Motor neuron (in vitro differentiated cells): ENCODE data around the gene MMP11. TPM values are rescaled to one million over a fixed set of nuclear protein-coding genes. Genes with fewer than 3 reads are reported as not detected.

Experiments
- ATAC-seq, 8 experiments: fragments of 200-7000 bp; cut with Tn5 transposase; replicated peaks in 6 of 8; 2 replicates each; pipeline ENCODE4 v1.8.0; 2021; ENCODE audit warnings: mild to moderate bottlenecking in 8 of 8, moderate library complexity in 8 of 8
- H3K27ac ChIP-seq, 2 donors: fragments of 250-450 bp; sonication (Bioruptor Pico); 2 replicates each; pipeline ENCODE4 v1.9.0; 2021; ENCODE audit warnings: antibody characterized with exemption in 2 of 2, mild to moderate bottlenecking in 2 of 2, moderate library complexity in 1 of 2
- H3K4me1 ChIP-seq, 2 donors: fragments of 250-450 bp; sonication (Bioruptor Pico); replicated peaks in 1 of 2; 2 replicates each; pipeline ENCODE4 v1.6.1; 2021; ENCODE audit warnings: antibody characterized with exemption in 2 of 2, mild to moderate bottlenecking in 2 of 2, moderate library complexity in 1 of 2
- H3K4me3 ChIP-seq, 5 donors: fragments of 250-450 bp; sonication (Bioruptor Pico); 2 replicates each; pipeline ENCODE4 v1.9.0; 2021; ENCODE audit warnings: antibody characterized with exemption in 5 of 5, mild to moderate bottlenecking in 5 of 5, moderate library complexity in 4 of 5
- WGBS, 10 experiments: fragments of 450-650 bp; shearing (Covaris generic); methylation state at CpG; one replicate each; pipeline ENCODE4 v1.0.0; 2022; 5-methylcytosine and 5-hydroxymethylcytosine counted together
- in situ Hi-C, 9 experiments: fragments of 400-800 bp; cut with MboI; loops; one replicate each; pipeline ENCODE4 v1.15.0; 2021; ENCODE audit warnings: low sequenced_read_pairs in 9 of 9, low pct_unique_long_range_greater_than_20kb in 2 of 9; ENCODE audit not compliant: unreplicated experiment in 9 of 9
- total RNA-seq, 8 experiments: library from RNA; unstranded; fragments of 300-600 nt; gene quantifications; 2 replicates each; pipeline versions ENCODE4 v1.2.3 to v1.2.4, GENCODE V29; 2022

The MMP11 gene
- total RNA-seq, 8 experiments from 2014 or later = 1.4 to 35.0 (median 8.2) TPM

DNA sequence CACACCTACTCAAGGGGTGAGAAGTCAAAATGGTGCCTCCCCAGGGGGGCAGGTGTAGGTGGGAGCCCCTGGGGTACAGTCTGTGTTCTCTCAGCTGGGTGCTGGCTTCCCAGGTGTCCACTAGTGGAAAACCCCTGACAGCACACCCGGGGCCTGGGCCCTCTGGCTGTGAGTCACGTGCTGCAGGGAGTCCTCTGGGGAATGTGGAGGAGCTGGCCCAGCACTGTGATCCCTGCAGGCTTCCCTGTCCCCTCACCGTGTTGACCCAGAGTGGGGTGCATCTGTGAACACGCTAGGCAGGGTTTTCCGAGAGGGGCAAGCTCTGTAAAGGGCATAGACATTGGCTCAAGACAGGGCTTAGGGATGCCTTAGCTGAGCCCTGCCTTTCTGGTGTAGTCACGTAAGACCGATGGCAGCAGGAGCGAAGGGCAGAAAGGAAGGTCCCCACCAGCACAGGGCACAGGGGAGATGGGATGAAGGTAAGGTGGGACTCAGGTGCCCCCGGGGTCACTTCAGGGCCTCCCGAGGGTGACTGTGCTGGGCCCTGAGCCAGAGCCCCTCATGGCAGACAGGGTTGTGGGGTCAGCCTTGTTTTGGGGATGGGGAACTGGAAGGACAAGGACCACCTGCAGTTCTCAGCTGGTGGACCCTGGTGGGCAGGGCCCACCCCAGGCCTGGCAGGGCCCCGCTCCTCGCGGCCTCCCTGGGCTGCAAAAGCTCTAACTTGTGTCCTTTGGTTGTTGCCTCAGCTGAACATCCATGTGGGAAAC is 52.0 kb downstream of the MMP11 start:
- Histone ChIP-seq H3K4me3 (no peak overlapping the region), H3K4me1 (no peaks in the 10 kb centered on the region), H3K27ac (no peak overlapping the region)
- in situ Hi-C loops = no loop called here
- 100% methylated on average over 1 to 2 of the region's 13 CpGs; no CpG with 5 or more reads in 8 of the 10 experiments for WGBS, 10 experiments
- no peak for ATAC-seq

DNA sequence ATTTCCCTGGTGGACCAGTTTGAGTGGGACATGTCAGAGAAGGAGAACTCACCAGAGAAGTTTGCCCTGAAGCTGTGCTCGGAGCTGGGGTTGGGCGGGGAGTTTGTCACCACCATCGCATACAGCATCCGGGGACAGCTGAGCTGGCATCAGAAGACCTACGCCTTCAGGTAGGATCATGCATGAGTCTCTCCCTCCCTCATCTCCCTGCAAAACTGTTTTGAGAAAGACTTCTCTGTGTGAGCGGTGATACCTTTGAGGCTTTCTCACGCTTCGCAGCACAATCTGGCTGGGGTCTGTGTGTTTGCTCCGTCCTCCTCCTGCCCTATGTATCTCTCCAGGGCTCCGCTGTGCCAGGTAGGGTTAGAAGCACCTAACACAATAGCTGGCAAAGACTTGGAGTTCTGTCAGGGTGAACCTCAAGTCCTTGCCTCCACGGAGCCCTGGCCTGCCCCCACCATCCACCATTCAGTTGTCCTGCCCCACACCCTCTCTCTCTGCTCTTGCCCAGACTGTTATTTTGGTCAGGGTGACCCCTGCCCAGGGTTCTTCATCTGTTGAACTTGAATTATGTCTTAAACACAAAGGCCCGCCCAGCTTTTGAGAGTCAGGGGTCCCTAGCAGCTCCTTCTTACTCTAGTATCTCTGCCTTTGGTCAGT is 52.7 kb downstream of the MMP11 start:
- WGBS, 10 experiments = 83 to 100% (median 98%) methylated on average over 1 to 6 of the region's 12 CpGs; no CpG with 5 or more reads in 2 of the 10 experiments
- in situ Hi-C loops = no loop called here
- Histone ChIP-seq H3K27ac (no peak overlapping the region), H3K4me3 (no peak overlapping the region), H3K4me1 (no peaks in the 10 kb centered on the region)
- no peak for ATAC-seq

DNA sequence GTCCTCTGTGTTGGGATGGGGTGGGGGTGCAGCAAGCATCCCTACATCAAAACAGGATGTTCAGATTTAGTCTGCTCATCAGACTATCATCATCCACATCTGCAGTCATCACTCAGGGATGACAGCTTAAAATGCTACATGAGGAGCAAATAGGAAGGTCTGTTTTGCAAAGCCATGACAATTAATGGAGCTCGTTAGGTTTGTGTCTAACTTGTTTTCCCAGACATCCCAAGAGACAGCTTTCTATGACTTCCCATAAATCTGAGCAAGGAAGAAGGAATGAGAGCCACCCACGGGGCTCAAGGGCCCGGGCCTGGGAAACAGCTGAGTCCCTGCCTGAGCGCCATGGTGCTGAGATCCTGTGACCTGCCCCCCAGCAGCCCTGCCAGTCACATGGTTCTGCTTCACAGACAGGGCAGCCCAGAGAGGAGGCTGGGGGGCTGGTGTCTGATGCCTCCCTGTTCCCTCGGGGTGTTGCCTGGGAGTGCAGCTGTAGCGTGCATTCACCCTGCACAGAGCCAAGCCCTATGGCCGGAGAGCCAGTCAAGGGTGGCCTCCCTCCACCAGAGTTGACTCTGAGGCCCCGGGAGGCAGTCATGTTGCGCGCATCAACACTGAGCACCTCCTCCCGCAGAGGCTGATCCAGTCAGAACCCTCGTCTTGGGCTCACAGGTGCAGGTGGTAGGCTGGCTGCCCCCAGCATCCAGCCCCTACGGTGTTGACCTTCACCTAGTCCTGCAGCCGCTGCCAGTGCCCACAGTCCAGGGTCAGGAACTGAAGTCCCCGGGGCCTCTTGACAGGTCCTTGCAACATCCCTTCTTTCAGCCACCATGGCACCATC is 54.1 kb downstream of the MMP11 start:
- Histone ChIP-seq H3K4me1 (no peaks in the 10 kb centered on the region), H3K4me3 (no peak overlapping the region), H3K27ac (peak overlapping the region in 1 of 2 donors; percentile 46)
- ATAC-seq = peak in 6 of 8 experiments; percentile 58 to 76 (median 68)
- WGBS, 10 experiments = 80 to 100% (median 91%) methylated on average over 1 to 5 of the region's 15 CpGs; no CpG with 5 or more reads in 3 of the 10 experiments
- in situ Hi-C loops = no loop called here

DNA sequence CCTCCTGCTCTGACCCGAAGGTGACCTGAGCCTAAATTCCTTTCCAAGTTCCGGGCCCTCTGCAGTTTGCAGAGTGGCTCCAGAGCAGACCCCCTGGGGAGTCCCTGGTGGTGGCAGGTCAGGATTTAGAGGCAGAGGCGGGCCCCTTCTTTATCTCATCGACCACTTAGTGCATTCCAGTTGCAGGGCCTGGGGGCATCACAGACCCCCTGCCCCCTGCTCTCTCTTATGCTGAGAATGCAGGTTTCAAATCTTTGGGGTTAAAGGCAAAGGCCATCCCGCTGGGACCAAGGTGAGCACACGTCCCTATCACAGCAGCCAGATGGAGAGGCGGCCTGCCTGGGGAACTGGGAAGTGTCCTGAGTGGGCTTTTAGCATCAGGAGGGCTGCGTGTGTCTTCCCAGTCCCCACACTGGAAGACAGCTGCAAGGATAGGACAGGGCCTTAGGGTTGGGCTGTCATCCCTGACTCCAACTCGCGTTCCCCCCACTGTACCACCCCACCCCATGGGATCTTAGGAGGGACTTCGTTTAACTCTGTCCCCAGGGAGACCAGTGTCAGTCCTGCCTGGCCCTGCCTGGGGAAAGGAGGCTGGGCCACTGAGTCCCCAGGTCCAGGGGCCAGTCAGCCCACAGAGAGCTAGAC is 54.8 kb downstream of the MMP11 start:
- Histone ChIP-seq H3K4me1 (no peaks in the 10 kb centered on the region), H3K4me3 (no peak overlapping the region), H3K27ac (peak overlapping the region in 1 of 2 donors; percentile 46)
- in situ Hi-C loops = no loop called here
- 60 to 92% (median 81%) methylated on average over 1 to 3 of the region's 11 CpGs; no CpG with 5 or more reads in 5 of the 10 experiments for WGBS, 10 experiments
- ATAC-seq = no peak

DNA sequence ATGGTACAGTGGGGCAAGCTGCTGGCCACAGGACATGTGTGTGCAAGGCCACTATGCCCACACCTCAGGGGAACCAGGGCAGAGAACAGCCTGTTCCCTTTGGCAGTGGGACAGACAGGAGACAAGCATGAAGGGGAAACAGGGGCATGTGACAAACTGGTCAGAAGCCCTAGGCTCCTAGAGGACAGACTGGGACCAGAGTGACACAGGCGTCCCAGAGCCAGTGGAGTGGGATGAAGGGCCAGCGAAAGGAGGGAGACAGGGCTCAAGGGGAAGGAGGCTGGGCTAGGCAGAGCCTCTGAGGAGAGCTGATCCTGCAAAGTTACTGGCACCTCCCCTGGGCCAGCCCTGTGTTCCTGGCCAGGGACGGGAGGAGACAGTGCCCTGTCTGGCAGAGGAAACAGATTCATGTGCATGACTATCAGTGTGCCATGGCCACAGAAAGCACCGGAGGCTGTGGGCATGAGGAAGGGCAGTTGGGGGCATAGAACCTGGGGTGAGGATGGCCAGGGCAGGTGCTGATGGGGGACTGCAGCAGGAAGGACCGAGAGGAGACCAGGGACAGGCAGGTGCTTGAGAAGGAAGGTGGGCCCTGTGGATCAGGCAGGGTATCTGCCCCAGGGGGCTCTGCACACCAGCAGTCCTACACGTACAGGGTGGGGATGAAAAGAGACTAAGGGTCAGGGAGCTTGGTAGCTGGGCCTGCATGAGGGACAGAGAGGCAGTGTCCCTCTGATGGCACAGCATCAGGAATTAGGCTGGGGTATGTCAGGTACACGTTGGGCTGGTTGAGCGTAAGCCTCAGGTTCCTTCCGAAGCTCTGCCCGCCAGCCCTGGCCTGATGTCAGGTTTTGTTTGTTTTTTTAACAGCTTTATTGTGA is 56.4 kb downstream of the MMP11 start:
- peak in 1 of 8 experiments; percentile 13 for ATAC-seq
- Histone ChIP-seq H3K27ac (no peak overlapping the region), H3K4me1 (no peaks in the 10 kb centered on the region), H3K4me3 (no peak overlapping the region)
- in situ Hi-C loops = no loop called here
- WGBS, 10 experiments = 80 to 100% (median 80%) methylated on average over 1 to 5 of the region's 10 CpGs; no CpG with 5 or more reads in 5 of the 10 experiments

DNA sequence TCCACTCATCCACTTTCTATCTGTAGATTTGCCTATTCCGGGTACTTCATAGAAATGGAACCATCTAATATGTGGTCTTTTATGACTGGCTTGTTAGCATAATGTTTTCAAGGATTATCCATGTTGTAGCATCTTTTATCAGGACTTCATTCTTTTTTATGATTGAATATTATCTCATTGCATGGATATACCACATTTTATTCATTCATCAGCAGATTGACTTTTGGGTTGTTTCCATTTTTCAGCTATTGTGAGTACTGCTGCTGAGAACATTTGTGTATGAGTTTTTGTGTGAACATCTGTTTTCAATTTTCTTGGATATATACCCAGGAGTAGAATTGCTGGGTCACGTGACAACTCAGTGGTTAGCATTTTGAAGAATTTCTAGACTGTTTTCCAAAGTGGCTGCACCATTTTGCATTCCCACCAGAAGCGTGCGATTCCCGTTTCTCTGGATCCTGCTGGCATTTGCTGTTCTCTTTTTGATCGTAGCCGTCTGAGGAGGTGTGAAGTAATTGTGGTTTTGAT is 57.3 kb downstream of the MMP11 start:
- in situ Hi-C loops = no loop called here
- peak in 3 of 8 experiments; percentile 33 to 77 (median 70) for ATAC-seq
- Histone ChIP-seq H3K4me1 (no peaks in the 10 kb centered on the region), H3K4me3 (no peak overlapping the region), H3K27ac (no peak overlapping the region)
- WGBS, 10 experiments = 0 to 100% (median 88%) methylated on average over 1 to 7 of the region's 7 CpGs

DNA sequence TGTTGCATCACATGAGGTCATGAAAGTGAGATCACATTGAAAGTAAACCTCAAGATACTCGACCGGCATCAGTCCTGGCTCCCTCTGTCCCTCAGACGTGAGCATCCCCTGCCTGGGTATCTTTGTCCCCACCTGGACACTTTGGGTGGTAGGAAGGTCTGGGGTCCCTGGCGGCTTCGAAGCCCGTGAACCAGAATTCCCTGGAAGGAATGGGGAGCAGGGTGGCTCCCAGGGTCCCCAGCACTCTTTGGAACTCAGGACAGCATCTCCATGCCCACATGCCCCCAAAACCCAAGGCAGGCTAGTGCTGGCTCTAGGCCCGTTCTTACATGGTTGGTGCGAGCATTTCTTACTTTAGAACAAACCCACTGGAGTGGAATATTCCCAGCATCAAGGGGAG is 58.6 kb downstream of the MMP11 start:
- Histone ChIP-seq H3K4me1 (no peaks in the 10 kb centered on the region), H3K27ac (no peak overlapping the region), H3K4me3 (no peak overlapping the region)
- ATAC-seq = no peak
- in situ Hi-C loops = no loop called here
- 90% methylated on average over 2 of the region's 8 CpGs; no CpG with 5 or more reads in 8 of the 10 experiments for WGBS, 10 experiments

DNA sequence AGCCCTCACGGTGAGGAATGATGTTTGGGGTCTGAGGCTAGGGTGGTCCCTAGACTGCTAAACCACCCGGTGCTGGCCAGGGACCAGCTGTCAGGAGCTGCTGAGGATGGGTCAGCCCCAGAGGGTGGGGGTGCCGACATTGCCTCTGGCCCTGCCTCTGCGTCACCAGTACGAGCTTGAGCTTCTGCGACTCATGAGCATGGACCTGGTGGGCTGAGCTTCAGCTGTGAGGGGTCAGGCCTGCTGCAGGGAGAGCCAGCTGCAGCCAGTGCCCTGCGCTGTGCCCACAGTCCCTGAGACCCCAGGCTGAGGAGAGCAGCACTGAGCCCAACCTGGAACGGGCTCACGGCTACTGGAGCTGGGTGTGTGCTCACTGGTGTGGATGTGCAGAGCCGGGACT is 59.1 kb downstream of the MMP11 start:
- Histone ChIP-seq H3K4me1 (no peaks in the 10 kb centered on the region), H3K27ac (no peak overlapping the region), H3K4me3 (no peak overlapping the region)
- in situ Hi-C loops = no loop called here
- ATAC-seq = no peak
- WGBS, 10 experiments = 94 to 100% (median 100%) methylated on average over 1 to 5 of the region's 10 CpGs; no CpG with 5 or more reads in 4 of the 10 experiments

DNA sequence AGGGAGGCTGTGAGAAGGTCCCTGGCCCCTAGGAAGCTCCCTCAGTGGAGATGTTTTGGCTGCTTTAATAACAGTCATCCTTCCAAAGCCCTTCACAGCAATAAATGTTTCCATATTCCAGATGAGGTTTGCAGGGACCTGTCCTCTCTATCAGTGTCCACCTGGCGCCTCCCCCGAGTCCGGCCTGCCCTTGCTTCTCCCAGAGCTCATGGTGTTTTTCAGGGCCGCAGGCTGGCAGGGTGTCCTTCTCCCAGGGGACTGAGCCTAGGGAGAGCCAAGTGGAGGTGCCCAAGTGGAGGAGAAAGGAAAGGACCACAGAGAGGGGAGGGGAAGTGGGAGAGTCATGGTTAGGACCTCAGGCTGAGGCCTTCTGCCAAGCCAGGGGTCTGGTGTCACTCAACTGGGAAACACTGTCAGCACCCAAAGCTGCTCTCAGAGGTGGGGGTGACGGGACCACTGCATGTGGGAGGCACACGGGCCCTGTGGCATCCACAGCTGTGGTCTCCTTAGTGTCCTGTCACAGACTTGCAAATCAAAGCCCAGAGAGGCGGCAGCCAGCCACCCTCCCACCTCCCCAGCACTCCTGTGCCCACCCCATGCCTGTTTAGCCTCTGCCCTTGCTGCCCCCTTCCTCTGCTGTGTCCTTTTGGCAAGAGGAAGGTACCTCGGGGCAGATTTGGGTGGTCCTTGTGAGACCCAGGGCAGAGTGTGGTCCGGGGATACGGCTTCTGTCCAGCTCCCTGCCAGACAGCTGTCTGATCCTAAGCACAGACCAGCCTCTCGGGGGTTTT is 59.8 kb downstream of the MMP11 start:
- H3K4me1 ChIP-seq = peaks cover 0 to 4% of the 10 kb centered on the region in 2 donors
- H3K4me3 ChIP-seq = no peak overlapping the region
- 40 to 100% (median 87%) methylated on average over 3 of the region's 11 CpGs; no CpG with 5 or more reads in 6 of the 10 experiments for WGBS, 10 experiments
- no peak overlapping the region for H3K27ac ChIP-seq
- ATAC-seq = no peak
- in situ Hi-C loops = no loop called here

DNA sequence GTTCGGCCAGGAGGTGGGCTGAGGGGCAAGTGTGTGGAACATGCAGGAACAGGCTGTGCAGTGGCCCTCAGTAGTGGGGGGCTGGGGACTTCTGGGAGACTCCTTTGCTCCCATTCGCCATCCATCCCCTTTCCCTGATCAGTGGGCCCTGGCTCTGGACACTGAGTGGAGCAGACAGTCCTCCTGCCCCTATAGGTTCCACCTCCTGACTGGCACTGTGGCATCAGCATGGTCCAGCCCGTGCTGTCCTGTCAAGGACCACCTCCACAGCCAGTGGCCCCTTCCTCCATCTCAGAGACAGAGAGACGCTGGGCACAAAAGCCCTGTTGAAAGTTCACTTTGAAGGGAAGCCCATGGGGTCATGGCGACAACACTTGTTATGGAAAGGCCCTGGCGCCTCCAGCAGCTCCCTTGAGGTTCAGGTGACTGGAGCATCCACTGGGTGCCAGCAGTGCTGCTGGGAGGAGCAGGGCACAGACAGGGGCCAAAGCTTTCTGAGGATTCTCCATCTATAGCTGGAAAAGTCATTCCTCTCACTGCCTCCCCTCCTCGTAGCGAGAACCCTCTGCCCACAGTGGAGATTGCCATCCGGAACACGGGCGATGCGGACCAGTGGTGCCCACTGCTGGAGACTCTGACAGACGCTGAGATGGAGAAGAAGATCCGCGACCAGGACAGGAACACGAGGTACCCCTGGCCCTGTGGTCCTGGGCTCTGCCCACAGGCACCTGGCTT is 60.5 kb downstream of the MMP11 start:
- ATAC-seq = no peak
- Histone ChIP-seq H3K4me1 (peaks cover 6 to 12% of the 10 kb centered on the region in 2 donors), H3K4me3 (no peak overlapping the region), H3K27ac (no peak overlapping the region)
- in situ Hi-C loops = no loop called here
- 60 to 100% (median 93%) methylated on average over 1 to 7 of the region's 16 CpGs; no CpG with 5 or more reads in 4 of the 10 experiments for WGBS, 10 experiments
